Stimulated activated CD4-positive, alpha-beta T cell treated with anti-CD3 and anti-CD28 coated beads, Interleukin-1b, Interleukin-23, amount 100 ng/mL, for 4 hours (primary cell): ENCODE data around the gene UBAC2.

Experiments
- DNase-seq, 2 donors: peaks; one replicate each; pipeline ENCODE4 v3.0.0-alpha.2; 2020; ENCODE audit warnings: low read depth in 2 of 2

The UBAC2 gene

GRCh38 chr13:99200432-99201167 is at the start of gene UBAC2:
Gene UBAC2 (plus strand): TSS chr13:99200854. CDS start chr13:99200909, 55 bp downstream.
- DNase-seq: peak; percentile 95 to 96

- DNase-seq: no peak
These were observed 49.1 kb upstream of the UBAC2 start for GRCh38 chr13:99151516-99151915.

- DNase-seq: no peak
These were observed 47.4 kb upstream of the UBAC2 start for GRCh38 chr13:99153219-99153618.

- DNase-seq: no peak
These were observed 46.6 kb upstream of the UBAC2 start for GRCh38 chr13:99154064-99154463.

- no peak for DNase-seq
These were observed 44.8 kb upstream of the UBAC2 start for GRCh38 chr13:99155821-99156220.

GRCh38 chr13:99157046-99157445 is 43.6 kb upstream of the UBAC2 start:
- no peak for DNase-seq

- no peak for DNase-seq
These were observed 41.8 kb upstream of the UBAC2 start for GRCh38 chr13:99158846-99159245.

- no peak for DNase-seq
These were observed 41.2 kb upstream of the UBAC2 start for GRCh38 chr13:99159331-99160061.

GRCh38 chr13:99160415-99160814 is 40.2 kb upstream of the UBAC2 start:
- no peak for DNase-seq

GRCh38 chr13:99161512-99161911 is 39.1 kb upstream of the UBAC2 start:
- DNase-seq: no peak

GRCh38 chr13:99162567-99163361 is 37.9 kb upstream of the UBAC2 start:
- DNase-seq: no peak

- no peak for DNase-seq
These were observed 36.4 kb upstream of the UBAC2 start for GRCh38 chr13:99164226-99164625.

GRCh38 chr13:99165753-99166587 is 34.7 kb upstream of the UBAC2 start:
- no peak for DNase-seq

GRCh38 chr13:99172951-99173350 is 27.7 kb upstream of the UBAC2 start:
- DNase-seq: no peak

GRCh38 chr13:99173606-99174005 is 27.0 kb upstream of the UBAC2 start:
- no peak for DNase-seq

- no peak for DNase-seq
These were observed 26.0 kb upstream of the UBAC2 start for GRCh38 chr13:99174533-99175100.

- peak; percentile 53 to 67 for DNase-seq
These were observed 24.1 kb upstream of the UBAC2 start for GRCh38 chr13:99176309-99177276.

- DNase-seq: no peak
These were observed 22.0 kb upstream of the UBAC2 start for GRCh38 chr13:99178636-99179035.

- no peak for DNase-seq
These were observed 21.2 kb upstream of the UBAC2 start for GRCh38 chr13:99179460-99179859.

- no peak for DNase-seq
These were observed 18.2 kb upstream of the UBAC2 start for GRCh38 chr13:99182439-99182838.
